ENCODE measurements around the gene SLC16A1.
"Not testable (repeated sequence)": the region's sequence is repeated elsewhere in the genome, so short reads cannot be mapped to it uniquely, and the experiment has no call there.

Gene SLC16A1

DNA sequence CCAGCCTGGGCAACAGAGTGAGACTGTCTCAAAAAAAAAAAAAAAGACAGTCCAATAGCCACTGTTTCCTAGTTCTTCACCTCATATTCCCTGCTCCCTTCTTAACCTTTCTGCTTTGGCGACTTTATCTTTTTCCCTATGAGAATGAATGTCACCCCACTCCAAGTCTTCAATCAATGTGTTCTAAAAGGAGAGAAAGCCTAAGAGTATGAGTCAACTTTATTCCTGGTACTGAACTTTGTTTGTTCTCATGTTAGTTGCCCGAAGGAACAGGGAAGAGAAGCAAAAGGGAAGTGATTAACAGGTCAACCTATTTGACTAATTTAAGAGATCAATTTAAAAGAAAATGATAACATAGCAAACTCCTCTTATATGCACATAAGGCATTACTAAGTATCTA, 39.9 kb upstream of the SLC16A1 start:
- in situ Hi-C loops (cut with HindIII; ENCODE audit: low sequenced_read_pairs) = no loop called here
- TF ChIP-seq, protein P1, sequence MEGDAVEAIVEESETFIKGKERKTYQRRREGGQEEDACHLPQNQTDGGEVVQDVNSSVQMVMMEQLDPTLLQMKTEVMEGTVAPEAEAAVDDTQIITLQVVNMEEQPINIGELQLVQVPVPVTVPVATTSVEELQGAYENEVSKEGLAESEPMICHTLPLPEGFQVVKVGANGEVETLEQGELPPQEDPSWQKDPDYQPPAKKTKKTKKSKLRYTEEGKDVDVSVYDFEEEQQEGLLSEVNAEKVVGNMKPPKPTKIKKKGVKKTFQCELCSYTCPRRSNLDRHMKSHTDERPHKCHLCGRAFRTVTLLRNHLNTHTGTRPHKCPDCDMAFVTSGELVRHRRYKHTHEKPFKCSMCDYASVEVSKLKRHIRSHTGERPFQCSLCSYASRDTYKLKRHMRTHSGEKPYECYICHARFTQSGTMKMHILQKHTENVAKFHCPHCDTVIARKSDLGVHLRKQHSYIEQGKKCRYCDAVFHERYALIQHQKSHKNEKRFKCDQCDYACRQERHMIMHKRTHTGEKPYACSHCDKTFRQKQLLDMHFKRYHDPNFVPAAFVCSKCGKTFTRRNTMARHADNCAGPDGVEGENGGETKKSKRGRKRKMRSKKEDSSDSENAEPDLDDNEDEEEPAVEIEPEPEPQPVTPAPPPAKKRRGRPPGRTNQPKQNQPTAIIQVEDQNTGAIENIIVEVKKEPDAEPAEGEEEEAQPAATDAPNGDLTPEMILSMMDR (IDR thresholded peaks at IDR 0.05; ENCODE audit: low read depth, low read length, missing control alignments) = no peak
- no peak overlapping the region for H3K4me3 ChIP-seq (ENCODE audit: low read depth, low read length)
- no peak for DNase-seq (ENCODE audit: low read depth)

DNA sequence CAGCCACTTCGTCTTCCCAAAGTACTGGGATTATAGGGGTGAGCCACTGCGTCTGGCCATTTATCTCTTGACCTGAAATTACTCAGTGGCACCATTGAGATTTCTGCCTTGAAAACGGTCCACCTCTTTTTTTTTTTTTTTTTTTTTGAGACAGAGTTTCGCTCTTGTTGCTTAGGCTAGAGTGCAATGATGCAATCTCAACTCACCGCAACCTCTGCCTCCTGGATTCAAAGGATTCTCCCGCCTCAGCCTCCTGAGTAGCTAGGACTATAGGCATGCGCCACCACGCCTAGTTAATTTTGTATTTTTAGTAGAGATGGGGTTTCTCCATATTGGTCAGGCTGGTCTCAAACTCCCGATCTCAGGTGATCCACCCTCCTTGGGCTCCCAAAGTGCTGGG, 39.0 kb upstream of the SLC16A1 start:
- H3K4me3 ChIP-seq (ENCODE audit: low read depth, low read length); in situ Hi-C loops (cut with HindIII; ENCODE audit: low sequenced_read_pairs); DNase-seq (ENCODE audit: low read depth): not testable (repeated sequence)

DNA sequence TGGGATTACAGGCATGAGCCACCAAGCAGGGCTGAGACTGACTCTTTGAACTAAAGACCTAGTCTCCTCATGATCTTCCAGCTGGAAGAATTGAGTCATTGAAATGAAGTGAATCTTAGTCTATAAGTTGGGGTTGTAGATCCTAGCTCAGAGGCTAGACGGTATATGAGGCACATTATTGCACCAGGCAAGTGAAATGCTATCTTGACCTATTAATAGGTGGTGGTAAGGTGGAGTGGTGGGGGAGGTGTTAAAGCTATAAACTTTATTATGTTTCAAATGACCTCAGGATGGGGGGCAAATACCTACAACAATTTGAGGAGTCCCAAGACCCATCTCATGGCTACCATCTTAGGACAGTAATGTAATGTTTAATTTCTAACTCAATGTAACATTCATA, 36.8 kb upstream of the SLC16A1 start:
- no peak overlapping the region for H3K4me3 ChIP-seq (ENCODE audit: low read depth, low read length)
- TF ChIP-seq, protein P1 (IDR thresholded peaks at IDR 0.05; ENCODE audit: low read depth, low read length, missing control alignments) = no peak
- in situ Hi-C loops (cut with HindIII; ENCODE audit: low sequenced_read_pairs) = no loop called here
- DNase-seq (ENCODE audit: low read depth) = no peak

DNA sequence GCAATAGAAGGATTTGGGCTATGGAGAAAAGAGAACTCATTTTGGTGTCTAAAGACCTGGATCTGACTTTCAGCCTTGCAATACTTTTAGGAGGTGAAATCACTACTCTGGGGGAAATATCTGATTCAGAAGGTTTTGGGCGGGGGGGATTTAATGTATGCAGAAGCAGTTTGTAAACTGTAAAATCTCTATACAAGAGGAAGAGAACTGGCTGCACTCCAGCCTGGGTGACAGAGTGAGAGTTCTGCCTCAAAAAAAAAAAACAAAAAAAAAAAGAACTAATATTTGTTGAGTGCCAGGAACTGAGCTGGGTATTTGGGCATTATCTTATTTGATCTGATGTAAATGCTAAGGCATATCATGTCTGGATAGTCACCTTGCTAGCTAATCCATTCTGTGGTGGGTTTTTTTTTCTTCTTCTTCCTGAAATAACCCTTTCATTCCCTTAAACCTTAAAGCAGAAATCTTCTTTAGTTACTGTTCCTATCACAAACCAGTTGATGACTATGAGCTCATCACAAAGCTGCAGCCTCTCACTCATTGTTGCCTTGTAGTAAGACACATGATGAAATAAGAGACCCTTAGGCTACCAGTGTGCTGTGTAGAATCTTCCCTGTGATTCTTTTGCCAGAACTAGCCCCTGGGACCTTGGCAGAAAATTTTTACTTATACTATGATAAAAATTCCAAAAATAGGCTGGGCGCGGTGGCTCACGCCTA, 35.6 kb upstream of the SLC16A1 start:
- TF ChIP-seq, protein P1 (IDR thresholded peaks at IDR 0.05; ENCODE audit: low read depth, low read length, missing control alignments) = no peak
- in situ Hi-C loops (cut with HindIII; ENCODE audit: low sequenced_read_pairs) = no loop called here
- no peak for DNase-seq (ENCODE audit: low read depth)
- no peak overlapping the region for H3K4me3 ChIP-seq (ENCODE audit: low read depth, low read length)

DNA sequence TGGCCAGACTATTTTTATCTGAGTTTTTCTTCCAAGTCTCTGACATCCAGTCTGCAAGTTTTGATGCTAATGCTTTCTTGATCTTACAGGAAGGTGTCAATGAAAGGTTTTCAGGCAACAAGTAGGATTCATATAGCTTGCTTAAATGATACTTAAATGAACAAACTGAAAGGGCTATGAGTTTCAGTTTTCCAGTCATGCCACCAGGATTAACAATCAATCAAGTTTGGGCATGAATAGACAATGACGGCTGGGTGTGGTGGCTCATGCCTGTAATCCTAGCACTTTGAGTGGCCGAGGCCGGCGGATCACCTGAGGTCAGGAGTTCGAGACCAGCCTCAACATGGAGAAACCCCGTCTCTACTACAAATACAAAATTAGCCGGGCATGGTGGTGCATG, 34.3 kb upstream of the SLC16A1 start:
- TF ChIP-seq, protein P1 (IDR thresholded peaks at IDR 0.05; ENCODE audit: low read depth, low read length, missing control alignments) = no peak
- H3K4me3 ChIP-seq (ENCODE audit: low read depth, low read length) = no peak overlapping the region
- DNase-seq (ENCODE audit: low read depth) = no peak
- in situ Hi-C loops (cut with HindIII; ENCODE audit: low sequenced_read_pairs) = no loop called here

DNA sequence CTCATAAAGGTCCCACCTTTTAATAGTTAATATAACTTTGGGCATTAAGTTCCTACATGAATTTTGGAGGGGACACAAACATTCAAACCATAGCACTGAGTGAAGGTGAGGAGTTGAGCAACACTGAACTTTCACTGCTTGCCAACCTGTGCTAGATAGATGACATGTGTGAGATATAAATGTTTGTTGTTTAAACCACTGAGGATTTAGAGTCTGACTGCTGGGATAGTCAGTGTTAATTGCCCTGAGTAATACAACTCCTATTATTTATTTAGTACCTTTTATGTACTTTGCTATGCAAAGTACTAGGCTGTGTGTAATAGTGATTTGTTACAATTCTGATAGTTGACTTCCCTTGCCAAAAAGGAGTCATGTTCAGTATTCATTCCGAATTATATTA, 32.4 kb upstream of the SLC16A1 start:
- H3K4me3 ChIP-seq (ENCODE audit: low read depth, low read length) = no peak overlapping the region
- TF ChIP-seq, protein P1 (IDR thresholded peaks at IDR 0.05; ENCODE audit: low read depth, low read length, missing control alignments) = no peak
- in situ Hi-C loops (cut with HindIII; ENCODE audit: low sequenced_read_pairs) = no loop called here
- no peak for DNase-seq (ENCODE audit: low read depth)

DNA sequence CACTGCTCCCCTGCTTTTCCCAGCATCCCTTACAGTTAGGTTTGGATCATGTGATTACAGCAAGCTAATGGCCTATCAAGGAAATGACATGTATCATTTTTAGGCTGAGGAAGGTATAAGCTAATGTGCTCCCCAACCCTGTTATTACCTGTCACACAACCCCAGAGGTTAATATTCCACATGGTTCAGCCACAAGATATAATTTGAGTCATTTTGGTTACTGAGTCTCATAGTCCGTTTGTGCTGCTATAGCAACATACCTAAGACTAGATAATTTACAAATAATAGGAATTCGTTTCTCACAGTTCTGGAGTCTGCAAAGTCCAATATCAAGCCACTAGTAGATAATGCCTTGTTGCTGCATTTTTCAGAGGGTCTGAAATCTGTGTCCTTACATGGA, 29.1 kb upstream of the SLC16A1 start:
- TF ChIP-seq, protein P1 (IDR thresholded peaks at IDR 0.05; ENCODE audit: low read depth, low read length, missing control alignments) = no peak
- no peak for DNase-seq (ENCODE audit: low read depth)
- in situ Hi-C loops (cut with HindIII; ENCODE audit: low sequenced_read_pairs) = no loop called here

More for the DNA sequence above, 29.1 kb upstream of the SLC16A1 start:
- H3K4me3 ChIP-seq (ENCODE audit: low read depth, low read length) = no peak overlapping the region

All from astrocyte of the cerebellum (primary cell).